K562 (cell line): Measurements from ENCODE around the gene MEI4. TPM values are rescaled to one million over a fixed set of nuclear protein-coding genes. Genes with fewer than 3 reads are reported as not detected.

Source experiments
- ATAC-seq: fragments of 200-7000 bp; cut with Tn5 transposase; 3 replicates; pipeline ENCODE4 v1.9.1; 2020; ENCODE audit warnings: moderate library complexity
- BruUV-seq: library from RNA; stranded (reverse); fragments of 400-500 nt; replicated peaks from 2 replicates; lab custom pipeline; 2021; lab: Mats Ljungman, UMichigan
- CTCF ChIA-PET: fragments of 300-600 bp; formaldehyde crosslinking; extraction: SDS; loops from one replicate; lab custom pipeline; 2021; ENCODE audit warnings: low intra/inter-chr PET ratio; lab: Yijun Ruan, JAX
- POLR2A ChIA-PET: fragments of 300-600, 350-650 bp; sonication (Branson Sonifier 250); formaldehyde crosslinking; extraction: SDS; loops from one replicate; lab custom pipeline; 2021; ENCODE audit warnings: antibody characterized with exemption, inconsistent platforms; lab: Yijun Ruan, JAX
- DNase-seq, 4 experiments: peaks; one replicate each; pipeline versions ENCODE4 v3.0.0 to v3.0.0-alpha.2; 2011 to 2018; ENCODE audit warnings: low spot score in 3 of 4, mixed read lengths in 3 of 4; ENCODE audit errors: extremely low read depth in 1 of 4
- FAIRE-seq: peaks from 2 replicates; lab custom pipeline; 2011; peaks lifted over from hg19 to GRCh38; lab: Jason Lieb, UNC
- H2AFZ ChIP-seq: 2 replicates; pipeline ENCODE4 v1.6.0; 2011; ENCODE audit warnings: low read depth, low read length, control low read depth, inconsistent platforms
- H3K27ac ChIP-seq: fragments of 200-600 bp; 3 replicates; pipeline ENCODE4 v1.8.0; 2011; ENCODE audit warnings: low read depth, mild to moderate bottlenecking, control low read depth, inconsistent platforms, low read length, moderate library complexity, mixed read lengths; ENCODE audit errors: extremely low read depth
- H3K27me3 ChIP-seq, 2 experiments: fragments of 300-600 bp in 1 of 2; 2 replicates in 1 of 2; 3 replicates in 1 of 2; pipeline versions ENCODE4 v1.6.0 to v1.8.0; 2011; ENCODE audit warnings: inconsistent platforms in 2 of 2, low read length in 2 of 2, mild to moderate bottlenecking in 1 of 2, mixed read lengths in 1 of 2, moderate library complexity in 1 of 2; ENCODE audit not compliant: control insufficient read depth in 2 of 2, insufficient read depth in 2 of 2
- H3K36me3 ChIP-seq: fragments of 300-600 bp; 3 replicates; pipeline ENCODE4 v1.8.0; 2011; ENCODE audit warnings: mild to moderate bottlenecking, low read length, inconsistent platforms; ENCODE audit not compliant: control insufficient read depth, insufficient read depth
- H3K4me1 ChIP-seq, 2 experiments: fragments of 200-600 bp in 1 of 2; replicated peaks in 1 of 2; 2 replicates in 1 of 2; 3 replicates in 1 of 2; pipeline versions ENCODE4 v1.5.1 to v1.8.0; 2011; ENCODE audit warnings: inconsistent platforms in 2 of 2, low read length in 2 of 2, mild to moderate bottlenecking in 1 of 2, mixed read lengths in 1 of 2, moderate library complexity in 1 of 2; ENCODE audit not compliant: control insufficient read depth in 2 of 2, insufficient read depth in 2 of 2
- H3K4me2 ChIP-seq: 2 replicates; pipeline ENCODE4 v1.6.1; 2011; ENCODE audit warnings: low read length, control low read depth, inconsistent platforms, mixed read lengths; ENCODE audit not compliant: insufficient read depth
- H3K4me3 ChIP-seq: fragments of 200-600 bp; sonication (generic), shearing (Covaris generic); 2 replicates; pipeline ENCODE4 v1.5.1; 2016; ENCODE audit warnings: control low read depth, inconsistent platforms
- H3K79me2 ChIP-seq: fragments of 200-600 bp; 3 replicates; pipeline ENCODE4 v1.8.0; 2011; ENCODE audit warnings: low read length, inconsistent platforms; ENCODE audit not compliant: control insufficient read depth, insufficient read depth
- H3K9ac ChIP-seq, 2 experiments: 2 replicates each; pipeline versions ENCODE4 v1.6.0 to v1.6.1; 2011; ENCODE audit warnings: low read depth in 2 of 2, low read length in 2 of 2, control low read depth in 1 of 2, inconsistent platforms in 1 of 2, mild to moderate bottlenecking in 1 of 2, mixed read lengths in 1 of 2; ENCODE audit not compliant: insufficient read depth in 1 of 2
- H3K9me1 ChIP-seq: one replicate; pipeline ENCODE4 v1.6.0; 2011; ENCODE audit warnings: inconsistent platforms, mild to moderate bottlenecking, low read length, moderate library complexity; ENCODE audit not compliant: control insufficient read depth, insufficient read depth
- H3K9me3 ChIP-seq: replicated peaks from 2 replicates; pipeline ENCODE4 v1.5.1; 2011; ENCODE audit warnings: low read depth, low read length, inconsistent platforms; ENCODE audit not compliant: control insufficient read depth, insufficient read depth
- H4K20me1 ChIP-seq: replicated peaks from 2 replicates; pipeline ENCODE4 v1.6.1; 2011; ENCODE audit warnings: low read length, inconsistent platforms, mixed read lengths; ENCODE audit not compliant: control insufficient read depth, insufficient read depth
- ATF7 ChIP-seq: fragments of 450-650 bp; IDR thresholded peaks from 2 replicates; pipeline ENCODE4 v1.7.1; 2014; ENCODE audit warnings: mild to moderate bottlenecking, moderate library complexity
- CTBP1 ChIP-seq: fragments of 450-650 bp; IDR thresholded peaks from 2 replicates; pipeline ENCODE4 v1.6.1; 2016; ENCODE audit warnings: borderline replicate concordance
- FOXP1 ChIP-seq: sonication (generic); formaldehyde crosslinking; IDR thresholded peaks from 2 replicates; pipeline ENCODE4 v1.8.0; 2022; ENCODE audit warnings: mild to moderate bottlenecking, missing genetic modification reagents
- JUND ChIP-seq, 2 experiments: IDR thresholded peaks; 2 replicates in 1 of 2; 3 replicates in 1 of 2; pipeline ENCODE4 v1.6.1; 2011; ENCODE audit warnings: borderline replicate concordance in 2 of 2, low read depth in 2 of 2, low read length in 2 of 2, improper control_type of control experiment in 1 of 2, missing biosample characterization in 1 of 2, missing genetic modification characterization in 1 of 2, missing genetic modification reagents in 1 of 2
- KHSRP ChIP-seq: fragments of 450-650 bp; IDR thresholded peaks from 2 replicates; pipeline ENCODE4 v1.6.1; 2017
- MAFK ChIP-seq: IDR thresholded peaks from 2 replicates; pipeline ENCODE4 v1.6.1; 2011; ENCODE audit warnings: low read length, improper control_type of control experiment
- MAX ChIP-seq: sonication (generic); formaldehyde crosslinking; IDR thresholded peaks from 2 replicates; pipeline ENCODE4 v1.9.0; 2022; ENCODE audit warnings: mild to moderate bottlenecking, missing genetic modification reagents
- MTA2 ChIP-seq: fragments of 450-650 bp; IDR thresholded peaks from 2 replicates; pipeline ENCODE4 v1.6.1; 2016; ENCODE audit warnings: low read depth
- SAFB ChIP-seq: fragments of 200-400 bp; formaldehyde crosslinking; IDR thresholded peaks from 2 replicates; pipeline ENCODE4 v1.6.1; 2017; ENCODE audit warnings: low read depth, low read length, borderline replicate concordance
- TFAP4 ChIP-seq: sonication (generic); formaldehyde crosslinking; IDR thresholded peaks from 2 replicates; pipeline ENCODE4 v1.8.0; 2022; ENCODE audit warnings: missing genetic modification reagents, mild to moderate bottlenecking, moderate library complexity, borderline replicate concordance
- U2AF1 ChIP-seq: fragments of 200-400 bp; formaldehyde crosslinking; optimal IDR thresholded peaks from 2 replicates; pipeline ENCODE3; 2017; ENCODE audit warnings: mild to moderate bottlenecking, low read depth, low read length, moderate library complexity
- ZKSCAN8 ChIP-seq: fragments of 200-800 bp; sonication (Bioruptor generic); IDR thresholded peaks from 2 replicates; pipeline ENCODE4 v1.6.1; 2016; ENCODE audit warnings: missing genetic modification characterization, missing compliant biosample characterization
- ZNF766 ChIP-seq: fragments of 200-800 bp; sonication (Bioruptor generic); conservative IDR thresholded peaks from 2 replicates; pipeline ENCODE4 v1.6.1; 2016; ENCODE audit warnings: missing genetic modification characterization, missing compliant biosample characterization
- in situ Hi-C: fragments of 300-500 bp; cut with MboI; formaldehyde crosslinking; loops from 4 replicates; pipeline ENCODE4 v1.15.0; 2018; ENCODE audit warnings: inconsistent platforms, mixed read lengths
- intact Hi-C: fragments of 100-400 bp; cut with micrococcal nuclease; formaldehyde crosslinking; loops from 2 replicates; pipeline ENCODE4 v1.14.2; 2022
- polyA plus RNA-seq, 8 experiments: library from polyadenylated mRNA; depleted of rRNA in 4 of 8; stranded (reverse) in 5 of 8; unstranded in 3 of 8; fragments of >200 nt; fragmentation: Nextera tagmentation in 2 of 8; fragmentation: Illumina TruSeq in 1 of 8; extraction: Ambion mirVana in 2 of 8; extraction: Trizol in 1 of 8; gene quantifications; 2 replicates each; pipeline versions ENCODE4 v1.2.1 to v1.2.3, GENCODE V29; 2011 to 2014; ENCODE audit warnings: inconsistent platforms in 1 of 8, missing spikeins in 1 of 8
- total RNA-seq, 7 experiments: library from RNA; depleted of rRNA in 6 of 7; stranded (reverse); fragments of >200 nt in 6 of 7; fragmentation: Illumina TruSeq in 2 of 7; extraction: Trizol in 2 of 7; gene quantifications; 2 replicates each; pipeline versions ENCODE4 v1.2.1 to v1.2.3, GENCODE V29; 2011 to 2021; ENCODE audit warnings: low replicate concordance in 1 of 7
- TF ChIP-seq, protein P1 (sequence below): fragments of 450-650 bp; IDR thresholded peaks from 2 replicates; pipeline ENCODE4 v1.6.1; 2016
- TF ChIP-seq, protein P2 (sequence below): sonication (generic); formaldehyde crosslinking; IDR thresholded peaks from 2 replicates; pipeline ENCODE4 v1.8.0; 2022; ENCODE audit warnings: mild to moderate bottlenecking, missing genetic modification reagents

The MEI4 gene
- total and polyA plus RNA-seq, 9 of the 15 experiments (the other 6 are each of a cell fraction or from before 2014, with no cell fraction given) = not detected

DNA sequence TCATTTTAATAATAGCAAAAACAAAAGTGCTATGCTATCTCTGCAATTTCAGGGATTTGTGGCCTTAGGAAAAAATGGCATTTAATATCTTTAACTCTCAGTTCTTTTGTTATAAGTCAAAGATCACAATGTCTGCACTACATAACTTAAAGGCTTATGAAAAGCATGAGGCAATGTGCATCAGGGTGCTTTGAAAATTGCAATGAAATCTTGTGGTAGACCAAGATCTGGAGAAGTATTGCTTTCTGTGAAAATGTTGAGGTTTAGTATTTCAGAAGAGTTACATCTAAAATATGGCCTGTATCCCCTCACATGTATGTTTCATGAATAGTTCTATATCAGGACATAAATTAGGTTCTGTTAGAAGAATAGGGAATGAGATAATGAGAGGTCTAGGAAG, 200.6 kb downstream of the MEI4 start:
- Histone ChIP-seq H3K9me3 (no peaks in the 10 kb centered on the region), H3K4me1 (no peaks in the 10 kb centered on the region), H3K9me1 (no peaks in the 10 kb centered on the region), H3K79me2 (no peaks in the 10 kb centered on the region), H3K27ac (no peak overlapping the region), H4K20me1 (no peaks in the 10 kb centered on the region), H3K36me3 (no peaks in the 10 kb centered on the region), H3K27me3 (no peaks in the 10 kb centered on the region), H3K9ac (no peak overlapping the region)
- in situ Hi-C loops = no loop called here
- TF ChIP-seq ZNF766 = no peak
- TF ChIP-seq TFAP4 (CRISPR knock-in tag) = no peak
- TF ChIP-seq ZKSCAN8 = no peak
- TF ChIP-seq FOXP1 (CRISPR knock-in tag) = no peak
- TF ChIP-seq, protein P1, sequence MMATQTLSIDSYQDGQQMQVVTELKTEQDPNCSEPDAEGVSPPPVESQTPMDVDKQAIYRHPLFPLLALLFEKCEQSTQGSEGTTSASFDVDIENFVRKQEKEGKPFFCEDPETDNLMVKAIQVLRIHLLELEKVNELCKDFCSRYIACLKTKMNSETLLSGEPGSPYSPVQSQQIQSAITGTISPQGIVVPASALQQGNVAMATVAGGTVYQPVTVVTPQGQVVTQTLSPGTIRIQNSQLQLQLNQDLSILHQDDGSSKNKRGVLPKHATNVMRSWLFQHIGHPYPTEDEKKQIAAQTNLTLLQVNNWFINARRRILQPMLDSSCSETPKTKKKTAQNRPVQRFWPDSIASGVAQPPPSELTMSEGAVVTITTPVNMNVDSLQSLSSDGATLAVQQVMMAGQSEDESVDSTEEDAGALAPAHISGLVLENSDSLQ = no peak
- TF ChIP-seq KHSRP = no peak
- no peak for TF ChIP-seq JUND (IDR thresholded peaks at IDR 0.05; ENCODE audit: borderline replicate concordance, low read depth, low read length)
- TF ChIP-seq JUND (tag; IDR thresholded peaks at IDR 0.05; ENCODE audit: borderline replicate concordance, low read depth, low read length) = no peak
- no peak for TF ChIP-seq MAFK
- no peak for TF ChIP-seq ATF7
- no peak for TF ChIP-seq MAX (CRISPR knock-in tag)
- TF ChIP-seq, protein P2, sequence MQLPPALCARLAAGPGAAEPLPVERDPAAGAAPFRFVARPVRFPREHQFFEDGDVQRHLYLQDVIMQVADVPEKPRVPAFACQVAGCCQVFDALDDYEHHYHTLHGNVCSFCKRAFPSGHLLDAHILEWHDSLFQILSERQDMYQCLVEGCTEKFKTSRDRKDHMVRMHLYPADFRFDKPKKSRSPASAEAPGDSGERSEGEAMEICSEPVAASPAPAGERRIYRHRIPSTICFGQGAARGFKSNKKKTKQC (CRISPR knock-in tag) = no peak
- no peak for TF ChIP-seq U2AF1
- no peak for TF ChIP-seq MTA2
- TF ChIP-seq SAFB = no peak
- TF ChIP-seq CTBP1 = no peak
- TF ChIP-seq, all 486 proteins: peak for 0
- no peak overlapping the region for H2AFZ ChIP-seq
- H3K4me3 ChIP-seq = no peak overlapping the region
- ChIA-PET POLR2A (no interaction called here), CTCF (no interaction called here)
- ATAC-seq (no peak), FAIRE-seq (no peak), DNase-seq (no peak)
- intact Hi-C loops = no loop called here
- no TSS peak for BruUV-seq
- H3K4me2 ChIP-seq = no peak overlapping the region
